HepG2 (cell line): ENCODE results near the gene DOCK3. TPM values are rescaled to one million over a fixed set of nuclear protein-coding genes. Genes with fewer than 3 reads are reported as not detected.
A peak's percentile ranks its signal among the peaks of the same experiment; 100 is the strongest.

ENCODE experiments used
- ATAC-seq: fragments of 200-7000 bp; cut with Tn5 transposase; 3 replicates; pipeline ENCODE4 v1.9.1; 2020; ENCODE audit warnings: mild to moderate bottlenecking, moderate library complexity
- BruUV-seq: library from RNA; stranded (reverse); fragments of 400-500 nt; replicated peaks from 2 replicates; lab custom pipeline; 2021; lab: Mats Ljungman, UMichigan
- CTCF ChIA-PET: fragments of 300-600 bp; formaldehyde crosslinking; extraction: SDS; loops from one replicate; lab custom pipeline; 2021; ENCODE audit warnings: low total read pairs, inconsistent platforms, low intra/inter-chr PET ratio; lab: Yijun Ruan, JAX
- POLR2A ChIA-PET: fragments of 350-600 bp; sonication (Branson Sonifier 250); formaldehyde crosslinking; loops from one replicate; lab custom pipeline; 2020; ENCODE audit warnings: antibody characterized with exemption, inconsistent platforms; lab: Yijun Ruan, JAX
- DNase-seq: peaks from one replicate; pipeline ENCODE4 v3.0.0-alpha.2; 2015; ENCODE audit warnings: low spot score
- FAIRE-seq: peaks from 3 replicates; lab custom pipeline; 2011; peaks lifted over from hg19 to GRCh38; lab: Jason Lieb, UNC
- H2AFZ ChIP-seq: one replicate; pipeline ENCODE4 v1.6.1; 2011; ENCODE audit warnings: low read length, inconsistent platforms
- H3K27ac ChIP-seq: fragments of 300-600 bp; 3 replicates; pipeline ENCODE4 v1.8.0; 2011; ENCODE audit warnings: mixed run types, mild to moderate bottlenecking, mixed read lengths, low read length, inconsistent platforms; ENCODE audit not compliant: insufficient read depth; ENCODE audit errors: extremely low read length
- H3K27me3 ChIP-seq, 2 experiments: fragments of 200-600 bp in 1 of 2; 2 replicates in 1 of 2; 3 replicates in 1 of 2; pipeline versions ENCODE4 v1.6.0 to v1.8.0; 2011; ENCODE audit warnings: low read length in 2 of 2, mild to moderate bottlenecking in 2 of 2, moderate library complexity in 2 of 2, inconsistent platforms in 1 of 2; ENCODE audit not compliant: insufficient read depth in 2 of 2, control insufficient read depth in 1 of 2
- H3K36me3 ChIP-seq, 2 experiments: fragments of 200-600 bp in 1 of 2; replicated peaks in 1 of 2; 2 replicates in 1 of 2; 3 replicates in 1 of 2; pipeline versions ENCODE4 v1.5.1 to v1.8.0; 2011; ENCODE audit warnings: low read length in 2 of 2, inconsistent platforms in 1 of 2; ENCODE audit not compliant: insufficient read depth in 2 of 2, control insufficient read depth in 1 of 2
- H3K4me1 ChIP-seq: 2 replicates; pipeline ENCODE4 v1.5.1; 2012; ENCODE audit warnings: low read length, inconsistent platforms; ENCODE audit not compliant: insufficient read depth
- H3K4me2 ChIP-seq: 2 replicates; pipeline ENCODE4 v1.6.0; 2011; ENCODE audit warnings: low read depth, low read length, inconsistent platforms
- H3K4me3 ChIP-seq, 3 experiments: fragments of 200-600 bp in 1 of 3; sonication (generic), shearing (Covaris generic) in 1 of 3; replicated peaks in 1 of 3; 2 replicates each; pipeline ENCODE4 v1.5.1; 2011 to 2016; ENCODE audit warnings: low read length in 3 of 3, inconsistent platforms in 2 of 3, low read depth in 2 of 3, mild to moderate bottlenecking in 2 of 3, control low read depth in 1 of 3, mixed read lengths in 1 of 3; ENCODE audit not compliant: insufficient read depth in 1 of 3
- H3K79me2 ChIP-seq: one replicate; pipeline ENCODE4 v1.6.1; 2011; ENCODE audit warnings: low read length, inconsistent platforms; ENCODE audit not compliant: insufficient read depth
- H3K9ac ChIP-seq: 2 replicates; pipeline ENCODE4 v1.6.0; 2011; ENCODE audit warnings: mild to moderate bottlenecking, low read depth, low read length, inconsistent platforms; ENCODE audit not compliant: insufficient read depth
- H3K9me3 ChIP-seq: 2 replicates; pipeline ENCODE4 v1.5.1; 2012; ENCODE audit warnings: mild to moderate bottlenecking, low read length
- H4K20me1 ChIP-seq: 2 replicates; pipeline ENCODE4 v1.6.0; 2011; ENCODE audit warnings: inconsistent platforms, mild to moderate bottlenecking, low read length, moderate library complexity; ENCODE audit not compliant: insufficient read depth
- HMGXB4 ChIP-seq, 2 experiments: sonication (generic) in 1 of 2; formaldehyde crosslinking in 1 of 2; IDR thresholded peaks; 2 replicates each; pipeline versions ENCODE4 v1.4.0 to v1.6.1; 2018 to 2020; ENCODE audit warnings: missing genetic modification reagents in 2 of 2, borderline replicate concordance in 1 of 2, low read depth in 1 of 2, mild to moderate bottlenecking in 1 of 2, missing biosample characterization in 1 of 2
- ZBTB33 ChIP-seq: sonication (generic); formaldehyde crosslinking; IDR thresholded peaks from 2 replicates; pipeline ENCODE4 v1.4.0; 2020; ENCODE audit warnings: missing genetic modification reagents
- ZNF616 ChIP-seq: sonication (generic); formaldehyde crosslinking; IDR thresholded peaks from 2 replicates; pipeline ENCODE4 v1.5.0; 2020; ENCODE audit warnings: low read depth, mild to moderate bottlenecking, missing genetic modification reagents
- ZNF629 ChIP-seq: sonication (generic); formaldehyde crosslinking; conservative IDR thresholded peaks from 2 replicates; pipeline ENCODE4 v1.5.0; 2020; ENCODE audit warnings: missing genetic modification reagents
- WGBS: methylation state at CpG from one replicate; pipeline ENCODE4 v1.1.6; 2017; ENCODE audit warnings: low lambda C conversion rate; 5-methylcytosine and 5-hydroxymethylcytosine counted together
- in situ Hi-C: cut with HindIII; loops from 2 replicates; pipeline ENCODE4 v1.10.0; 2017; ENCODE audit warnings: low pct_unique_long_range_greater_than_20kb; ENCODE audit not compliant: extremely low pct_ligation_motif_present
- intact Hi-C: fragments of 100-400 bp; cut with micrococcal nuclease; formaldehyde crosslinking; loops from one replicate; pipeline ENCODE4 v1.10.0; 2022; ENCODE audit not compliant: unreplicated experiment
- polyA plus RNA-seq, 8 experiments: library from polyadenylated mRNA; depleted of rRNA in 3 of 8; stranded (reverse) in 7 of 8; unstranded in 1 of 8; fragments of >200 nt; fragmentation: Illumina TruSeq in 4 of 8; extraction: Trizol in 4 of 8; gene quantifications; 2 replicates each; pipeline versions ENCODE4 v1.2.1 to v1.2.3, GENCODE V29; 2011 to 2016; ENCODE audit warnings: low read depth in 4 of 8, missing spikeins in 1 of 8, mixed read lengths in 1 of 8; ENCODE audit not compliant: insufficient read depth in 1 of 8
- total RNA-seq, 5 experiments: library from RNA; depleted of rRNA; stranded (reverse); fragments of >200 nt; fragmentation: Illumina TruSeq; extraction: Trizol; gene quantifications; 2 replicates each; pipeline ENCODE4 v1.2.3, GENCODE V29; 2016; ENCODE audit warnings: low read depth in 1 of 5

Gene DOCK3
- total and polyA plus RNA-seq, 2 of the 13 experiments (the other 11 are each of a cell fraction or from before 2014, with no cell fraction given): not detected

- Histone ChIP-seq H3K9ac (no peak overlapping the region), H4K20me1 (peaks cover 3% of the 10 kb centered on the region; the same call in 1 of the 2 replicates), H3K27ac (no peak overlapping the region), H3K4me3 (no peak overlapping the region), H3K9me3 (no peaks in the 10 kb centered on the region)
- no TSS peak for BruUV-seq
- no peak for DNase-seq
- WGBS: 93% methylated on average over 1 of the region's 1 CpG
- in situ Hi-C loops: no loop called here
- intact Hi-C loops: no loop called here
- TF ChIP-seq ZNF629 (CRISPR knock-in tag) (0 out of 2 replicates have a peak, but pooled peaks have one; percentile 28), HMGXB4 (CRISPR knock-in tag; IDR thresholded peaks at IDR 0.05; ENCODE audit: borderline replicate concordance in 1 of 2, low read depth in 1 of 2) (no peak), ZNF616 (CRISPR knock-in tag) (no peak), ZBTB33 (CRISPR knock-in tag) (no peak)
- TF ChIP-seq, all 625 proteins: peak for 1
- FAIRE-seq: no peak
- ChIA-PET CTCF (no interaction called here), POLR2A (no interaction called here)
- H3K36me3 ChIP-seq: peaks cover 9 to 49% of the 10 kb centered on the region in 2 experiments
- no peaks in the 10 kb centered on the region for H3K27me3 ChIP-seq
- H3K79me2 ChIP-seq: no peaks in the 10 kb centered on the region
- no peak overlapping the region for H2AFZ ChIP-seq
- ATAC-seq: no peak
- no peak overlapping the region for H3K4me2 ChIP-seq
- no peaks in the 10 kb centered on the region for H3K4me1 ChIP-seq
Measured at GRCh38 chr3:50642382-50642781, 32.3 kb upstream of the DOCK3 start.
